Spleen (tissue), 11 donors: ENCODE measurements around the gene HRH1. TPM values are rescaled to one million over a fixed set of nuclear protein-coding genes. Genes with fewer than 3 reads are reported as not detected.

Experiments
- DNase-seq: peaks from one replicate; pipeline ENCODE4 v3.0.0-alpha.2; 2020
- H3K27ac ChIP-seq, 8 donors: fragments of 200-600 bp; sonication (generic) in 7 of 8; 1 replicate in 4 of 8; 2 replicates in 4 of 8; pipeline versions ENCODE4 v1.5.0 to v1.8.0; 2016 to 2021; ENCODE audit warnings: inconsistent platforms in 4 of 8, mild to moderate bottlenecking in 4 of 8, moderate library complexity in 1 of 8
- H3K27me3 ChIP-seq, 7 donors: fragments of 200-600 bp; sonication (generic) in 6 of 7; replicated peaks in 1 of 7; 1 replicate in 4 of 7; 2 replicates in 3 of 7; pipeline versions ENCODE4 v1.5.0 to v1.8.0; 2016 to 2021; ENCODE audit warnings: inconsistent platforms in 3 of 7, mild to moderate bottlenecking in 1 of 7
- H3K36me3 ChIP-seq, 6 donors: fragments of 200-600 bp; sonication (generic) in 5 of 6; 1 replicate in 4 of 6; 2 replicates in 2 of 6; pipeline versions ENCODE4 v1.5.0 to v1.8.0; 2016 to 2021; ENCODE audit warnings: inconsistent platforms in 2 of 6
- H3K4me1 ChIP-seq, 6 donors: fragments of 200-600 bp; sonication (generic) in 5 of 6; 1 replicate in 3 of 6; 2 replicates in 3 of 6; pipeline versions ENCODE4 v1.5.0 to v1.8.0; 2016 to 2021; ENCODE audit warnings: inconsistent platforms in 3 of 6
- H3K4me3 ChIP-seq, 8 donors: fragments of 200-600 bp; sonication (generic) in 7 of 8; 1 replicate in 4 of 8; 2 replicates in 4 of 8; pipeline versions ENCODE4 v1.5.0 to v1.8.0; 2016 to 2021; ENCODE audit warnings: inconsistent platforms in 4 of 8, mild to moderate bottlenecking in 4 of 8, moderate library complexity in 2 of 8
- H3K9me3 ChIP-seq, 8 donors: fragments of 200-600 bp; sonication (generic) in 7 of 8; 1 replicate in 4 of 8; 2 replicates in 4 of 8; pipeline versions ENCODE4 v1.5.0 to v1.8.0; 2016 to 2021; ENCODE audit warnings: inconsistent platforms in 4 of 8
- CTCF ChIP-seq, 11 experiments: fragments of 200-600 bp in 7 of 11; fragments of 450-650 bp in 4 of 11; sonication (generic) in 4 of 11; IDR thresholded peaks in 8 of 11; conservative IDR thresholded peaks in 3 of 11; 1 replicate in 7 of 11; 2 replicates in 4 of 11; pipeline versions ENCODE4 v1.4.0 to v1.8.0; 2016 to 2021; ENCODE audit warnings: antibody characterized with exemption in 11 of 11, inconsistent platforms in 4 of 11, mild to moderate bottlenecking in 1 of 11
- POLR2A ChIP-seq, 3 donors: fragments of 450-650 bp; IDR thresholded peaks; one replicate each; pipeline ENCODE4 v1.5.1; 2017; ENCODE audit warnings: antibody characterized with exemption in 3 of 3, mild to moderate bottlenecking in 1 of 3
- POLR2AphosphoS5 ChIP-seq, 3 donors: sonication (generic); formaldehyde crosslinking; IDR thresholded peaks; one replicate each; pipeline ENCODE4 v1.5.1; 2017; ENCODE audit warnings: antibody characterized with exemption in 3 of 3
- WGBS, 5 donors: extraction: QIAGEN DNeasy Blood & Tissue Kit in 3 of 5; methylation state at CpG; one replicate each; pipeline versions ENCODE4 v1.1.5 to v1.1.7; 2013 to 2018; 5-methylcytosine and 5-hydroxymethylcytosine counted together
- intact Hi-C: fragments of 100-400 bp; cut with DNase I; formaldehyde crosslinking; loops from one replicate; pipeline ENCODE4 v1.15.0; 2023; ENCODE audit warnings: low total_unique reads
- polyA plus RNA-seq, 3 donors: library from polyadenylated mRNA; stranded (reverse); fragments of 200-250 nt; gene quantifications; one replicate each; pipeline ENCODE4 v1.2.1, GENCODE V29; 2013
- total RNA-seq, 7 donors: library from RNA; depleted of rRNA in 3 of 7; stranded (reverse); fragments of >200 nt in 3 of 7; fragmentation: NEBNext Ultra II Directional in 4 of 7; extraction: Animal tissue kit (Norgen Biotek cat#: 25700) in 4 of 7; gene quantifications; one replicate each; pipeline versions ENCODE4 v1.1.0 to v1.2.1, GENCODE V29; 2016 to 2021
- donor health status: healthy with polysubstance abuse.
- donor health status: DM: no; HTN: no; CAD: no; lungs with moderate emphysema.
- donor health status: DM: no; HTN: no; CAD: no.
- donor health status: Bipolar disorder and iron deficiency.
- donor health status: healthy.
- donor health status: DM: no; HTN: no; CAD: no.
- donor health status: DM: yes; HTN: yes; CAD: no.

Gene HRH1
- total and polyA plus RNA-seq, 10 donors = 0.15 to 4.4 (median 1.8) TPM

- no peak for DNase-seq
- TF ChIP-seq CTCF (IDR thresholded peaks at IDR 0.05 in 8 of 11, conservative IDR thresholded peaks at IDR 0.05 in 3 of 11) = no peak
- TF ChIP-seq POLR2A (IDR thresholded peaks at IDR 0.05) = no peak
- H3K4me1 ChIP-seq = peaks cover 0 to 34% (median 5%) of the 10 kb centered on the region in 6 donors
- no peaks in the 10 kb centered on the region for H3K27me3 ChIP-seq
- intact Hi-C loops = no loop called here
- H3K27ac ChIP-seq = no peak overlapping the region
- H3K36me3 ChIP-seq = peaks cover 3 to 100% (median 40%) of the 10 kb centered on the region in 6 donors
- no peaks in the 10 kb centered on the region for H3K9me3 ChIP-seq
- no peak overlapping the region for H3K4me3 ChIP-seq
These were observed 148.2 kb downstream of the HRH1 start for GRCh38 chr3:11302444-11302843.

DNA sequence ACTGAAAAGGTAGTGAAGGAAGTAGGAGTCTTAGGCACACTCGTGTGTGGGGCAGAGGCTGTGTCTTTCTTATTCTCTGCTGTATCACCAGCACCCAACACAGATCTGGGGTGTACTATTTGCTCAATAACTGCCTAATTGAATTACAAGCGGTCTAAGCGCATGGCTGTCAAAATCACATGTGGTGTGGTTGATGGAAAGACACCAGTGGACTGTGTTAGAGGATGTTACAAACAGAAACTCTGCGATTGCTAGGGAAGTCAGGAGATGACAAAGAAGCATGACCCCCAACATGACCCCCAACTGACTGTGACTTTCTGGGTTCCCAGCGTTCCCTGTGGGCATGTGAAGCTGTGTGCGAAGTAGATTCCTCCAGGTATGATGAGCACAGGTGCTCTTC lies 149.9 kb downstream of the HRH1 start:
- TF ChIP-seq CTCF (IDR thresholded peaks at IDR 0.05 in 8 of 11, conservative IDR thresholded peaks at IDR 0.05 in 3 of 11) (no peak), POLR2A (IDR thresholded peaks at IDR 0.05) (no peak), POLR2AphosphoS5 (IDR thresholded peaks at IDR 0.05) (no peak)
- Histone ChIP-seq H3K27ac (peak overlapping the region in 4 of 8 donors; percentile 18 to 52 (median 48)), H3K4me1 (peaks cover 0 to 39% (median 5%) of the 10 kb centered on the region in 6 donors), H3K4me3 (no peak overlapping the region), H3K27me3 (no peaks in the 10 kb centered on the region), H3K36me3 (peaks cover 3 to 100% (median 51%) of the 10 kb centered on the region in 6 donors), H3K9me3 (no peaks in the 10 kb centered on the region)
- intact Hi-C loops = no loop called here
- no peak for DNase-seq
- WGBS, 5 donors = 62 to 91% (median 76%) methylated on average over 6 of the region's 6 CpGs

GRCh38 chr3:11305509-11305908 lies 151.2 kb downstream of the HRH1 start:
- H3K27ac ChIP-seq = peak overlapping the region in 4 of 8 donors; percentile 18 to 52 (median 48)

More at GRCh38 chr3:11305509-11305908, 151.2 kb downstream of the HRH1 start:
- no peak for TF ChIP-seq CTCF (IDR thresholded peaks at IDR 0.05 in 8 of 11, conservative IDR thresholded peaks at IDR 0.05 in 3 of 11)
- TF ChIP-seq POLR2AphosphoS5 (IDR thresholded peaks at IDR 0.05) = no peak
- no peak for TF ChIP-seq POLR2A (IDR thresholded peaks at IDR 0.05)
- H3K27me3 ChIP-seq = no peaks in the 10 kb centered on the region
- intact Hi-C loops = no loop called here
- no peak for DNase-seq
- H3K4me1 ChIP-seq = peaks cover 0 to 39% (median 5%) of the 10 kb centered on the region in 6 donors
- no peak overlapping the region for H3K4me3 ChIP-seq
- 80 to 96% (median 93%) methylated on average over 1 of the region's 1 CpG for WGBS, 5 donors
- H3K36me3 ChIP-seq = peaks cover 3 to 100% (median 51%) of the 10 kb centered on the region in 6 donors
- no peaks in the 10 kb centered on the region for H3K9me3 ChIP-seq
